Tibial nerve (tissue), 4 donors: ENCODE data around the gene SIGLEC6. TPM values are rescaled to one million over a fixed set of nuclear protein-coding genes. Genes with fewer than 3 reads are reported as not detected.

Experiments used
- DNase-seq, 2 donors: peaks; one replicate each; pipeline ENCODE4 v3.0.0-alpha.2; 2019; ENCODE audit warnings: low spot score in 2 of 2
- H3K27ac ChIP-seq, 4 donors: fragments of 200-600 bp; sonication (generic) in 3 of 4; one replicate each; pipeline ENCODE4 v1.5.1; 2017 to 2019; ENCODE audit warnings: mild to moderate bottlenecking in 1 of 4
- H3K27me3 ChIP-seq, 2 donors: fragments of 200-600 bp; sonication (generic) in 1 of 2; one replicate each; pipeline versions ENCODE4 v1.5.1 to v1.6.0; 2017 to 2019
- H3K36me3 ChIP-seq, 3 donors: fragments of 200-600 bp; sonication (generic); one replicate each; pipeline ENCODE4 v1.5.1; 2018 to 2019
- H3K4me1 ChIP-seq, 4 donors: fragments of 200-600 bp; sonication (generic) in 3 of 4; one replicate each; pipeline ENCODE4 v1.5.1; 2017 to 2019
- H3K4me3 ChIP-seq, 4 donors: fragments of 200-600 bp; sonication (generic) in 3 of 4; one replicate each; pipeline ENCODE4 v1.5.1; 2017 to 2019; ENCODE audit warnings: mild to moderate bottlenecking in 1 of 4, moderate library complexity in 1 of 4
- H3K9me3 ChIP-seq, 4 donors: fragments of 200-600 bp; sonication (generic) in 3 of 4; one replicate each; pipeline ENCODE4 v1.5.1; 2017 to 2019
- EP300 ChIP-seq, 2 donors: sonication (generic); formaldehyde crosslinking; IDR thresholded peaks; one replicate each; pipeline ENCODE4 v1.6.1; 2017; ENCODE audit warnings: antibody characterized with exemption in 2 of 2, mild to moderate bottlenecking in 1 of 2
- POLR2A ChIP-seq, 2 donors: fragments of 450-650 bp; IDR thresholded peaks; one replicate each; pipeline ENCODE4 v1.6.1; 2017; ENCODE audit warnings: antibody characterized with exemption in 2 of 2, mild to moderate bottlenecking in 2 of 2, moderate library complexity in 2 of 2
- WGBS, 2 donors: methylation state at CpG; one replicate each; pipeline ENCODE4 v1.1.5; 2018; 5-methylcytosine and 5-hydroxymethylcytosine counted together
- total RNA-seq, 4 donors: library from RNA; depleted of rRNA; stranded (reverse); fragments of >200 nt; gene quantifications; one replicate each; pipeline ENCODE4 v1.1.0, GENCODE V29; 2016
- TF ChIP-seq, protein P1 (sequence below), 5 experiments: fragments of 200-600 bp in 3 of 5; fragments of 450-650 bp in 2 of 5; sonication (generic) in 3 of 5; IDR thresholded peaks; one replicate each; pipeline ENCODE4 v1.5.1; 2016 to 2019; ENCODE audit warnings: antibody characterized with exemption in 5 of 5, mild to moderate bottlenecking in 3 of 5, moderate library complexity in 2 of 5

SIGLEC6 gene
- total RNA-seq, 4 donors from 2014 or later = 0.44 to 1.5 (median 0.59) TPM

DNA sequence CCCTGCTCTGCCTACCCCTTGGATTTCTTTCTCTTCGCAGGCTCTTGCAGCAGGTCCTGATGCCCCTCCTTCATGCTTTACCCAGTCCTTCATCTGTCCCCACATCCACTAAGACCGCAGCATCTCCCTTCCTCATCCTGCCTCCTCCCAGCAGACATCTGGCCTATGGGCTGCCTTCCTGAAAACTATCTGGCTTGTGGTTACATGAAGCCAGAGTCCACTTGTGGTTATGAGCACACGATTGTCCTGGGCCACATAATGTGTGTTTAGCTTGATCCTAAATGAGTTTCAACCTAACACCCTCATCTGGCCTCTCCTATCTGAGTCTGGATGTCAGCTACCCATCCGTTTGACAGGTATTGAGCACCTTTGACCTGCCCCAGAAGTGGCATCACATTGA is 34.1 kb upstream of the SIGLEC6 start:
- H3K27ac ChIP-seq = no peak overlapping the region
- DNase-seq = no peak
- TF ChIP-seq POLR2A (IDR thresholded peaks at IDR 0.05) (no peak), EP300 (IDR thresholded peaks at IDR 0.05) (no peak)
- TF ChIP-seq, protein P1, sequence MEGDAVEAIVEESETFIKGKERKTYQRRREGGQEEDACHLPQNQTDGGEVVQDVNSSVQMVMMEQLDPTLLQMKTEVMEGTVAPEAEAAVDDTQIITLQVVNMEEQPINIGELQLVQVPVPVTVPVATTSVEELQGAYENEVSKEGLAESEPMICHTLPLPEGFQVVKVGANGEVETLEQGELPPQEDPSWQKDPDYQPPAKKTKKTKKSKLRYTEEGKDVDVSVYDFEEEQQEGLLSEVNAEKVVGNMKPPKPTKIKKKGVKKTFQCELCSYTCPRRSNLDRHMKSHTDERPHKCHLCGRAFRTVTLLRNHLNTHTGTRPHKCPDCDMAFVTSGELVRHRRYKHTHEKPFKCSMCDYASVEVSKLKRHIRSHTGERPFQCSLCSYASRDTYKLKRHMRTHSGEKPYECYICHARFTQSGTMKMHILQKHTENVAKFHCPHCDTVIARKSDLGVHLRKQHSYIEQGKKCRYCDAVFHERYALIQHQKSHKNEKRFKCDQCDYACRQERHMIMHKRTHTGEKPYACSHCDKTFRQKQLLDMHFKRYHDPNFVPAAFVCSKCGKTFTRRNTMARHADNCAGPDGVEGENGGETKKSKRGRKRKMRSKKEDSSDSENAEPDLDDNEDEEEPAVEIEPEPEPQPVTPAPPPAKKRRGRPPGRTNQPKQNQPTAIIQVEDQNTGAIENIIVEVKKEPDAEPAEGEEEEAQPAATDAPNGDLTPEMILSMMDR (IDR thresholded peaks at IDR 0.05) = no peak
- H3K4me3 ChIP-seq = no peak overlapping the region
- H3K9me3 ChIP-seq = no peaks in the 10 kb centered on the region
- 59 to 63% methylated on average over 4 of the region's 4 CpGs for WGBS, 2 donors
- H3K27me3 ChIP-seq = peaks cover 0 to 24% of the 10 kb centered on the region in 2 donors
- H3K36me3 ChIP-seq = no peaks in the 10 kb centered on the region
- H3K4me1 ChIP-seq = no peaks in the 10 kb centered on the region

DNA sequence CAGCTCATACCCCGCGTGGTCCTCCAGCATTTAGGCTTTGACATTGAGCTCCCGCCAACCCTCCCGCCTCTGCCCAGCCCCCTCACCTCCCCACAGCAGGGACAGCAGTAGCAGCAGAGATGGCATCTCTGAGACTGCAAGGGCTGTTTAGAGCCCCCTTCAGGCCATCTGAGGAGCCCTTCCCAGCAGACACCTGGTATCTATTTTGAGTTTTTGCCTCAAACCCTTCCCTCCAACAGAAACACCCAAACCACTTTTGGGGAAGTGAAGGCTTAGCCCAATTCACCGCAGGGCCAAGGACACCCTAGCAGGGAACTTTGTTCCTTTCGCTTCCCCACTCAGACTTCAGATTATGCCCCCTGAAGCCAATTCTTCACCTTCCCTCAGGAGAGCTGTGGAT is 33.3 kb upstream of the SIGLEC6 start:
- WGBS, 2 donors = 28 to 38% methylated on average over 6 of the region's 6 CpGs
- peaks cover 0 to 24% of the 10 kb centered on the region in 2 donors for H3K27me3 ChIP-seq

DNA sequence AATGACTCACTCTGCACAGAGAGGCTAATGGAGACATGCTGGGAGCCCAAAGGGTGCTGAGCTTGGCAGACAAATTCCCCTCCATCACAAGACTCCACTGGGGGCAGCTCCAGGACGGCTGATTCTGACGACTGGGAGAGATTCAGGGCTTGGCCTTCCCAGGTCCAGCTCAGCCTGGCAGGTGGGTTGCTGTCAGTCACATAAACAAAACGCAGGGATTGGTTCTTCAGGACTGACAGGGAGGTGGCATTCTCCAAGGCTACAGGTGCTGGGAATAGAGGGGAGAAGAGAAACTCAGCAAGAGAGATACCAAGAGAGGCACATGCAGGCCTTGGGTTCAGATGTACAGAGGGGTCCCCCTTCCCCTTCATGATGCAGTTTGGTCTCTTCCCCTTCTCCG is 28.9 kb upstream of the SIGLEC6 start:
- Histone ChIP-seq H3K36me3 (no peaks in the 10 kb centered on the region), H3K4me1 (no peaks in the 10 kb centered on the region), H3K27ac (no peak overlapping the region), H3K27me3 (peaks cover 0 to 17% of the 10 kb centered on the region in 2 donors), H3K4me3 (no peak overlapping the region), H3K9me3 (no peaks in the 10 kb centered on the region)
- 25 to 31% methylated on average over 4 of the region's 4 CpGs for WGBS, 2 donors
- no peak for DNase-seq
- TF ChIP-seq POLR2A (IDR thresholded peaks at IDR 0.05) (no peak), EP300 (IDR thresholded peaks at IDR 0.05) (no peak)
- TF ChIP-seq, protein P1 (IDR thresholded peaks at IDR 0.05) = no peak

More for the DNA sequence above, 33.3 kb upstream of the SIGLEC6 start:
- TF ChIP-seq, protein P1 (IDR thresholded peaks at IDR 0.05) = no peak
- TF ChIP-seq POLR2A (IDR thresholded peaks at IDR 0.05) (no peak), EP300 (IDR thresholded peaks at IDR 0.05) (no peak)
- no peak for DNase-seq
- H3K36me3 ChIP-seq = no peaks in the 10 kb centered on the region
- H3K27ac ChIP-seq = no peak overlapping the region
- no peaks in the 10 kb centered on the region for H3K9me3 ChIP-seq
- H3K4me1 ChIP-seq = no peaks in the 10 kb centered on the region
- no peak overlapping the region for H3K4me3 ChIP-seq

DNA sequence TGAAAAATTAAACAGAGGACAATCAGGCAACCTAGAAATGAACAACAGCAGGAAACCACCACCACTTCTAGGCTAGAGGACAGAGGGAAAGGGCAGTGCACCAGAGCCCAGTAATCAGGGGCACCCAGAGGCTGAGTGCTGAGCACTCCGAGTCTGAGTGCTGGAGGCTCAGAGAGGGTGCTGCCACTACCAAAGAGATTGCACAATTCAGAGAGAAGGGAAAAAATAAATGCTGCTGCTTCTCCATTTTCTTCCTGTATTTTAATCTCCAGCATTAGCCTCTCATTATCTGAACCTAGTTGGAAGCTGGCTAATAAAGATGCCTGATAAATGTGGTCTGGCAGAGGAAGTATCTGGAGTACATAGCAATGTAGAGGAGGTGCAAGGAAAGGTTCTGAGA is 27.8 kb upstream of the SIGLEC6 start:
- Histone ChIP-seq H3K27me3 (peaks cover 0 to 13% of the 10 kb centered on the region in 2 donors), H3K36me3 (no peaks in the 10 kb centered on the region), H3K9me3 (no peaks in the 10 kb centered on the region), H3K27ac (no peak overlapping the region), H3K4me3 (no peak overlapping the region), H3K4me1 (no peaks in the 10 kb centered on the region)
- WGBS, 2 donors = 69 to 74% methylated on average over 1 of the region's 1 CpG
- DNase-seq = no peak
- no peak for TF ChIP-seq EP300 (IDR thresholded peaks at IDR 0.05)
- TF ChIP-seq, protein P1 (IDR thresholded peaks at IDR 0.05) = no peak
- no peak for TF ChIP-seq POLR2A (IDR thresholded peaks at IDR 0.05)

DNA sequence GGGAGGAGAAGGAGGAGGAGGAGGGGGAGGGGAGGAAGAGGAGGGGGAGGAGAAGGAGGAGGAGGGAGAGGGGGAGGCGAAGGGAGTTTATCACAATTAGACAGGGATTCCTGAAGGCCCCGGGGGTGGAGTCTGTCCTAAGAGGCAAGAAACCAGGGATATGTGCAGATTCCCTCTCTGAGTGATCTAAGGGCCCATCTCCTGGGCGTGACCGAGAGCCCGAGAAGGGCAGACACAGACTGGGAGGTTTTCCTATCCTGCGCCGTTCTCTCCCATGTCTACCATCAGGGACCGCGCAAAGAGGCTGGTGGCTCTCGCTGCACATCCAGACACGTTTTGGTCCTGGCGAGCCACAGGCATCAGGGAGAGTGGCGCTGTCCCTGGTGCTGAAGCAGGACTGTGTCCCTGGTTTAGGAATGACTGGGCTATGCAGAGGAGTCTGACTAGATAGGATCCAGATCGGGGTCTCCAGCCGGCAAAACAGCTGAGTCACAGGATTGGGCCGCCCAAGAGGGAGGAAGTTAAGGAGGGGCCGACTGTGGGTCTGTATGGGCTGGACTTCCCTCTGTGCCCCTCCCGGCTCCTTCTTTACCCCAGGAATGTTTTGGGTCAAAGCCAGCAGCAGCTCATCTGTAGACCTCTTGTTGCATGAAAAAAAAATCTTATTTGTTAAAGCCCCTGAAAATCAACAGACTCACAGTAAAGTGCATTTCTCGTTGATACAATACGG is 21.7 kb upstream of the SIGLEC6 start:
- H3K4me1 ChIP-seq = no peaks in the 10 kb centered on the region
- peak; percentile 41 to 54 for DNase-seq
- H3K27ac ChIP-seq = no peak overlapping the region
- no peaks in the 10 kb centered on the region for H3K36me3 ChIP-seq
- no peak overlapping the region for H3K4me3 ChIP-seq
- H3K9me3 ChIP-seq = no peaks in the 10 kb centered on the region
- TF ChIP-seq, protein P1 (IDR thresholded peaks at IDR 0.05) = no peak
- no peak for TF ChIP-seq EP300 (IDR thresholded peaks at IDR 0.05)
- TF ChIP-seq POLR2A (IDR thresholded peaks at IDR 0.05) = no peak
- peaks cover 0 to 5% of the 10 kb centered on the region in 2 donors for H3K27me3 ChIP-seq
- 8% methylated on average over 18 to 19 of the region's 20 CpGs for WGBS, 2 donors
